Fibroblast of villous mesenchyme (primary cell): Measurements from ENCODE around the gene PTPRN2. TPM values are rescaled to one million over a fixed set of nuclear protein-coding genes. Genes with fewer than 3 reads are reported as not detected.
"Not testable (repeated sequence)": the region's sequence is repeated elsewhere in the genome, so short reads cannot be mapped to it uniquely, and the experiment has no call there.

Experiments used
- DNase-seq: peaks from one replicate; pipeline ENCODE4 v3.0.0-alpha.2; 2010; ENCODE audit warnings: low read depth
- H3K4me3 ChIP-seq: 2 replicates; pipeline ENCODE4 v1.5.1; 2011; ENCODE audit warnings: low read depth, mild to moderate bottlenecking, low read length
- total RNA-seq: library from RNA; depleted of rRNA; stranded (reverse); fragments of >200 nt; gene quantifications from 2 replicates; pipeline ENCODE4 v1.2.3, GENCODE V29; 2012
- TF ChIP-seq, protein P1 (sequence below): IDR thresholded peaks from 2 replicates; pipeline ENCODE4 v1.5.1; 2012; ENCODE audit warnings: low read depth, mild to moderate bottlenecking, low read length; ENCODE audit not compliant: insufficient read depth

Gene PTPRN2
- total RNA-seq, 1 donor: not detected

DNA sequence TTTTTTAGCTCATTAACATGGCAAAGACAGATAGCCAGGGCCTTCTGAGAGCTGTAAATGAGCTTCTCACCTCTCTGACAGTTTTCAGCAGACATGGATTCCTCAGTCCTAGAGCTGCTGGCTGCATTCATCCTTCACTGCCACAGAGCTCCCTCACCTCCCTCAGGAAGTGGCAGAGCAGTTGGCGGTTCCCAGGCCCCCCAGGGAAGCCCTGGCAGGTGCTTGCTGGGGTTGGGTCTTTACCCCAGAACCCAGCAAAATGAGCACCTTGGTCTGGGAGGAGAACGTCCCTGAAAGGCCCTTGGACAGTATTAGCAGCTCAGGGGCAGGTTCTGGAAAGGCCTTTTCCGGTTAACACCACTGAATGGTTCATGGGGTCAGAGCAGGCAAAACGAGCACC, 288.0 kb downstream of the PTPRN2 start:
- no peak for DNase-seq
- TF ChIP-seq, protein P1, sequence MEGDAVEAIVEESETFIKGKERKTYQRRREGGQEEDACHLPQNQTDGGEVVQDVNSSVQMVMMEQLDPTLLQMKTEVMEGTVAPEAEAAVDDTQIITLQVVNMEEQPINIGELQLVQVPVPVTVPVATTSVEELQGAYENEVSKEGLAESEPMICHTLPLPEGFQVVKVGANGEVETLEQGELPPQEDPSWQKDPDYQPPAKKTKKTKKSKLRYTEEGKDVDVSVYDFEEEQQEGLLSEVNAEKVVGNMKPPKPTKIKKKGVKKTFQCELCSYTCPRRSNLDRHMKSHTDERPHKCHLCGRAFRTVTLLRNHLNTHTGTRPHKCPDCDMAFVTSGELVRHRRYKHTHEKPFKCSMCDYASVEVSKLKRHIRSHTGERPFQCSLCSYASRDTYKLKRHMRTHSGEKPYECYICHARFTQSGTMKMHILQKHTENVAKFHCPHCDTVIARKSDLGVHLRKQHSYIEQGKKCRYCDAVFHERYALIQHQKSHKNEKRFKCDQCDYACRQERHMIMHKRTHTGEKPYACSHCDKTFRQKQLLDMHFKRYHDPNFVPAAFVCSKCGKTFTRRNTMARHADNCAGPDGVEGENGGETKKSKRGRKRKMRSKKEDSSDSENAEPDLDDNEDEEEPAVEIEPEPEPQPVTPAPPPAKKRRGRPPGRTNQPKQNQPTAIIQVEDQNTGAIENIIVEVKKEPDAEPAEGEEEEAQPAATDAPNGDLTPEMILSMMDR: no peak

DNA sequence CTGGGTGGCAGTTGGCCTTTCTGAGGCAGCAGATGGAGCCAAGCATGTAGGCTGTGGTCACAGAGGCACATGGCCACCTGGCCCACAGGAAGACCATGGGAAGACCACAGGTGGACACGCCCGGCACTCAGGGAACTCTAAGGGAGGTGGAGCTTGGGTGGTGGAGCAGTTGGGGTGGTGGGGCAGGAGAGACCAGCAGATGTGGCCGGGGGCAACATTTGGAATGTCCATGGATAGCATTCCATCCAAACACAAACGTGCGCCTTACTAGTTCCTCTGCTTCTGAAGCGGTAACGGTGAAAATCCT, 290.9 kb downstream of the PTPRN2 start:
- TF ChIP-seq, protein P1: no peak
- no peak overlapping the region for H3K4me3 ChIP-seq
- DNase-seq: no peak

More for the DNA sequence above, 288.0 kb downstream of the PTPRN2 start:
- no peak overlapping the region for H3K4me3 ChIP-seq

DNA sequence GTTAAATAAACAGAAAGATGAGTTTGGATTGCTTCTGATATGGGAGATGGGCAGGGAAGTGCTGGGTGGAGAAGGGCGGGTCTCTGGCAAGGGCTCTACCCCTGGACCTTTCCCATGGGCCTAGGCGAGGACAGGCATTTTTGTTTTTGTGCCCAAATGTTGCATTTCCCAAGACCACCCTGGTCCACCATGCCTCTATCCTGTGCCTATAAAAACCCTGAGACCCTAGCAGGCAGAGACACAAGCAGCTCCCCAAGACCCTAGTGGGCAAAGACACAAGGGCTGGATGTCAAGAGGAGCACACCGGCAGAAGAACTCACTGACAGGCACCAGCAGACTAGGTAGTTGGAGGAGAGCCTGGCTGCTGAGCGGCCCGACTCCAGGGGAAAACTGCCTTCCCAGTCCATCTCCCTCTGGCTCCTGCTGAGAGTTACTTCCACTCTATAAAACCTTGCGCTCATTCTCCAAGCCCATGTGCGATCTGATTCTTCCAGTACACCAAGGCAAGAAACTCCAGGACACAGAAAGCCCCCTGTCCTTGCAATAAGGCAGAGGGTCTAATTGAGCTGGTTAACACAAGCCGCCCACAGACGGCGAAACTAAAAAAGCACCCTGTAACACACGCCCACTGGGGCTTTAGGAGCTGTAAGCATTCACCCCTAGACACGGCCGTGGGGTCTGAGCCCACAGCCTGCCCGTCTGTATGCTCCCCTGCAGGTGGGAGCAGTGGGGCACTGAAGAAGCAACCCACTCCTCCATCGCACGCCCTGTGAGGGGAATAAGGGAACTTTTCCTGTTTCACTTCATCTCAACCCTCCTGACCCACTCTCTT, 291.4 kb downstream of the PTPRN2 start:
- TF ChIP-seq, protein P1: no peak
- no peak for DNase-seq

DNA sequence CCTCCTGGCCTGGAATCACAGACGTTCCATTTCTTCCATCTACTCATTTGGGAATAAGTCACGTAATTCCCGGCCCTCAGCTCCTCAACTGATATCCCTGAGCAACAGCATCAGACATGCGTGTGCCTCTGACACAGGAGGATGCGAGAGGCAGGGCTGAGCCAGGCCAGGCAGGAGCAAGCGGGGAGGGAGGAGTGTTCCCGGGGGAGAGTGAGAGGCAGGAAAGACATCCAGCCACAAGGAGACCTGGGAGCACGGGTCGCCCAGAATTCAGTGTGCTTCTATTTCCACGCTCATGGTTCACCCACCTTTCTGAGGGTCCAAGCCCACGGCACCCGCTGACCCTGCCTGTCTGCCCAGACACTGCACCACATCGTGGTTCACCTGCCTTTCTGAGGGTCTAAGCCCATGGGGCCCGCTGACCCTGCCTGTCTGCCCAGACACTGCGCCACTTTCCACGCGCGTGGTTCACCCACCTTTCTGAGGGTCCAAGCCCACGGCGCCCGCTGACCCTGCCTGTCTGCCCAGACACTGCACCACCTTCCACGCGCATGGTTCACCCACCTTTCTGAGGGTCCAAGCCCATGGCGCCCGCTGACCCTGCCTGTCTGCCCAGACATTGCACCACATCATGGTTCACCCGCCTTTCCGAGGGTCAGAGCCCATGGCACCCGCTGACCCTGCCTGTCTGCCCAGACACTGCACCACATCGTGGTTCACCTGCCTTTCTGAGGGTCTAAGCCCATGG, 293.0 kb downstream of the PTPRN2 start:
- not testable (repeated sequence) for H3K4me3 ChIP-seq, DNase-seq

More for the DNA sequence above, 291.4 kb downstream of the PTPRN2 start:
- H3K4me3 ChIP-seq: no peak overlapping the region

DNA sequence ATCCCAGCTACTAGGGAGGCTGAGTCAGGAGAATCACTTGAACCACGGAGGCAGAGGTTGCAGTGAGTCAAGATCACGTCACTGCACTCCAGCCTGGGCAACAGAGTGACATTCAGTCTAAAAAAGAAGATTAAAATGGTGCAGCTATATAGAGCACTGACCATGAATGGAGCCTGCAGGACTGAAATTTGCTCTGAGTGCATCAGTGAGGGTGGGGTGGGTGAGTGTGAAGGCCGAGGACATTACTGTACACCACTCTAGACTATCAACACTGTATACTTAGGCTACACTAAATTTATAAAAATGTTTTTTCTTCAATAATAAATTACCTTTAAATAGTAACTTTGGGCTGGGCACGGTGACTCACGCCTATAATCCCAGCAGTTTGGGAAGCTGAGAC, 294.7 kb downstream of the PTPRN2 start:
- TF ChIP-seq, protein P1: no peak
- DNase-seq: no peak
- H3K4me3 ChIP-seq: no peak overlapping the region

DNA sequence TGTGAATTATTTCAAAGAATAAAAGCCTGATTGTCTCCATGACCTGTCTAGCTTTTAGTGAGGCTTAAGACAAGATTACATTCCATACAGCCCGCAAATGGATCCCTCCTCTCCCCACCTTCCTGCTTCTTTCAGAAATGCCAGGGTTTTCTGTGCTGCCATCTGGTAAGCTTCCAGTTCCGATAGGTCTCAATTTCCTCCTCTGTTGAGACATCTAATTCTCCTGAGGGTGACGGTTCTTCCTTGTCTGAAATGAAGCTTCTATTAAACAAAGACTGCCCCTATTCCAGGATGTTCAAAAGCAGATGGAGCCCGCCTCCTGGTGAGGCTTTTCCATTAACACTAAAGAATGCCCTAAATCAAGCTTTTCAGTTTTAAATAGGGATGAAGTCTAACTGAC, 295.6 kb downstream of the PTPRN2 start:
- TF ChIP-seq, protein P1: no peak
- no peak for DNase-seq

DNA sequence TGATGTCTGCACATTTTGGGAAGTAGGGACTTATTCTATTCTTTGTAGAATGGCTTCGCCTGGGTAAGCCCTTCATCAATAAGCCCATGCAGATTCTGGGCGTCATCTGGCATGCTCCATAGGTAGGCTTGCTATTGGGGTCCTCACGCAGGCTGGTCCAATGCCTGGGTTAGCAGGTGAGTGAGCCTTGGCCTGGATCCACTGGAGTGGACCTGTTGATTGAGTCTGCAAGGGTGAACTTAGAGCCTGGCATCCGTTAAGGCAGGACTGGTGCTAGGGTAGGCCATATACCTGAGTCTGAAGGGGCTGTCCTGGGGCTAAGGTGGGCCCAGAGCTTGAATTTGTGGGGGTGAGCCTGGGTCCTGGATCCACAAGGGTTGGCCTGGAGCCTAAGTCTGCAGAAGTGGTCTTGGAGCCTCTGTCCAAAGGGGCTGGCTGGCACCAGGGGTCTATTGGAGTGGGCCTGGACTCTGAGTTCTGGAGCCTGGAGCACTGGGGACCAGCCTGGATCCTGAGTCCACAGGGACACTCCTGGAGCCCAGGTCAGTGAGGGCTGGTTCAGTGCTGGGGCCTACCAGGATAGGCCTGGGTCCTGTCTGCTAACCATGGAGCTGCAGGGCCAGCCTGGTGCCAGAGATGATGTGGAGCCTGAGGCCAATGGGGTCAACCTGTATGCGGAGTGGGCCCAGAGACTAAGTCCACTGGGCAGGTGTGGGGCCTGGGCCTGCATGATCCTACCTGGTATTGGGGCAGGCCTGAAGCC, 297.7 kb downstream of the PTPRN2 start:
- DNase-seq: no peak
- H3K4me3 ChIP-seq: no peak overlapping the region
- TF ChIP-seq, protein P1: no peak

More for the DNA sequence above, 295.6 kb downstream of the PTPRN2 start:
- no peak overlapping the region for H3K4me3 ChIP-seq
